Smooth muscle cell (in vitro differentiated cells): ENCODE data around the gene GP1BB. TPM values are rescaled to one million over a fixed set of nuclear protein-coding genes. Genes with fewer than 3 reads are reported as not detected.

Experiments used
- DNase-seq: peaks from one replicate; lab custom pipeline; 2025; ENCODE audit not compliant: unreplicated experiment; lab: John Stamatoyannopoulos, UW
- H2AFZ ChIP-seq: fragments of 200-600 bp; sonication (generic); 2 replicates; pipeline ENCODE4 v1.6.0; 2016; ENCODE audit warnings: antibody characterized with exemption, low read depth, mild to moderate bottlenecking
- H3F3A ChIP-seq: fragments of 200-600 bp; sonication (generic); 2 replicates; pipeline ENCODE4 v1.6.0; 2017; ENCODE audit warnings: antibody characterized with exemption, low read depth
- H3K27ac ChIP-seq: fragments of 200-600 bp; sonication (generic); 2 replicates; pipeline ENCODE4 v1.5.1; 2016; ENCODE audit warnings: low read depth, mild to moderate bottlenecking
- H3K27me3 ChIP-seq: fragments of 200-600 bp; sonication (generic); 2 replicates; pipeline ENCODE4 v1.6.1; 2016; ENCODE audit warnings: low read depth, mild to moderate bottlenecking
- H3K36me3 ChIP-seq: fragments of 200-600 bp; sonication (generic); 2 replicates; pipeline ENCODE4 v1.5.1; 2016; ENCODE audit warnings: low read depth
- H3K4me1 ChIP-seq: fragments of 200-600 bp; sonication (generic); 2 replicates; pipeline ENCODE4 v1.5.1; 2016; ENCODE audit warnings: low read depth
- H3K4me2 ChIP-seq: fragments of 200-600 bp; sonication (generic); 2 replicates; pipeline ENCODE4 v1.6.0; 2016; ENCODE audit warnings: mild to moderate bottlenecking
- H3K4me3 ChIP-seq: fragments of 200-600 bp; sonication (generic); 2 replicates; pipeline ENCODE4 v1.5.1; 2016; ENCODE audit warnings: mild to moderate bottlenecking
- H3K79me2 ChIP-seq: fragments of 200-600 bp; sonication (generic); 2 replicates; pipeline ENCODE4 v1.6.0; 2016; ENCODE audit warnings: low read depth, mild to moderate bottlenecking
- H3K9ac ChIP-seq: fragments of 200-600 bp; sonication (generic); 2 replicates; pipeline ENCODE4 v1.6.0; 2016; ENCODE audit warnings: low read depth
- H3K9me3 ChIP-seq: fragments of 200-600 bp; sonication (generic); replicated peaks from 2 replicates; pipeline ENCODE4 v1.5.1; 2016; ENCODE audit warnings: low read depth
- H4K20me1 ChIP-seq: fragments of 200-600 bp; sonication (generic); 2 replicates; pipeline ENCODE4 v1.6.0; 2016; ENCODE audit warnings: low read depth
- WGBS: methylation state at CpG from one replicate; pipeline ENCODE4 v1.1.7; 2016; ENCODE audit warnings: low lambda C conversion rate; 5-methylcytosine and 5-hydroxymethylcytosine counted together
- polyA plus RNA-seq: library from polyadenylated mRNA; unstranded; fragments of >200 nt; fragmentation: Nextera tagmentation; extraction: Ambion mirVana; gene quantifications from 2 replicates; pipeline ENCODE4 v1.2.1, GENCODE V29; 2016
- total RNA-seq: library from RNA; depleted of rRNA; stranded (reverse); fragments of >200 nt; gene quantifications from 2 replicates; pipeline ENCODE4 v1.2.3, GENCODE V29; 2014
- TF ChIP-seq, protein P1 (sequence below): fragments of 200-600 bp; sonication (generic); IDR thresholded peaks from 2 replicates; pipeline ENCODE4 v1.5.1; 2017; ENCODE audit warnings: borderline replicate concordance, mild to moderate bottlenecking, antibody characterized with exemption; ENCODE audit not compliant: insufficient read depth, poor library complexity, severe bottlenecking

GP1BB gene
- total and polyA plus RNA-seq, 2 experiments from 2014 or later: 0.94 to 9.7 TPM

DNA sequence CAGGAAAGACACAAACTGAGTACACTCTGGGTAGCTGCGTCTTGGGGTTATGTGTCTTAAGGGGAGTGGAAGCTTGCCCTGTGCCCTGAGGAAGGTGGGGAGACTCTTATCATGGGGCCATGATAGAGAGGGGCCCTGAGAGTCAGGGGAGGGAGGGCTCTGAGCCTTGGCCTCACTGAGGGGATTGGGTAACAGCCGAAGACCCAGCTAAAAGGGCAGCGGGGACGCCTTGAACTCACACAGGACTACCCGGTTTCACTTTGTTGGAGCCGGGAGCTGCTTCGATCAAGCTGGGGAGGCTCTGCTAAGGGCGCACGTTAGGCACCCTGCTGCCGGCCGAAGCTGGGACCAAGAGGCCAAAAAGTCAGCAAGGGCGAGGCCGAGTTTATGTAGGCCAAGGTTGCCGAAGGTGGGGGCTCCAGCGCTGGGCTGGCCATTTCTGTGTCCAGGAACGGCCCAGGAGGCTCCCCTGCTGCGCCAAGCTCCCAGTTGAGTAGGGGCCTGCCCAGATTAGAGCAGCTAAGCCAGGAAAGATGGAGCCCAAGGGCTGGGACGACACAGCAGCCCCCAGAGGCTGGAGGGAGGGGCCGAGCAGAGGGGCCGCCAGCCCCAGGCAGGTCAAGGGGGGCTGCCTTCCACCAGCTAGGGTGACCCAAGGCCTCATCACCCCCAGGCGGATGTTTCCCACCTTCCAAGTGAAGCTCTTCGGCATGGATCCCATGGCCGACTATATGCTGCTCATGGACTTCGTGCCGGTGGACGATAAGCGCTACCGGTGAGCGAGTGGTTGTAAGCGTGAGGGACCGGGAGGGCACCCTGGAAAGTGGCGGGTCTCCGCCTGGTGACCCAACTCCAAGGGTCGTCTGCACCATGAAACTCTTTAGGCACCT is 39.5 kb downstream of the GP1BB start:
- Histone ChIP-seq H3K4me1 (peaks cover 6% of the 10 kb centered on the region), H3F3A (no peaks in the 10 kb centered on the region), H3K36me3 (no peaks in the 10 kb centered on the region), H3K9me3 (no peaks in the 10 kb centered on the region), H3K4me2 (no peak overlapping the region), H3K27ac (no peak overlapping the region), H4K20me1 (no peaks in the 10 kb centered on the region), H3K9ac (no peak overlapping the region), H3K4me3 (no peak overlapping the region), H3K27me3 (peaks cover 93% of the 10 kb centered on the region), H3K79me2 (no peaks in the 10 kb centered on the region), H2AFZ (no peak overlapping the region)
- TF ChIP-seq, protein P1, sequence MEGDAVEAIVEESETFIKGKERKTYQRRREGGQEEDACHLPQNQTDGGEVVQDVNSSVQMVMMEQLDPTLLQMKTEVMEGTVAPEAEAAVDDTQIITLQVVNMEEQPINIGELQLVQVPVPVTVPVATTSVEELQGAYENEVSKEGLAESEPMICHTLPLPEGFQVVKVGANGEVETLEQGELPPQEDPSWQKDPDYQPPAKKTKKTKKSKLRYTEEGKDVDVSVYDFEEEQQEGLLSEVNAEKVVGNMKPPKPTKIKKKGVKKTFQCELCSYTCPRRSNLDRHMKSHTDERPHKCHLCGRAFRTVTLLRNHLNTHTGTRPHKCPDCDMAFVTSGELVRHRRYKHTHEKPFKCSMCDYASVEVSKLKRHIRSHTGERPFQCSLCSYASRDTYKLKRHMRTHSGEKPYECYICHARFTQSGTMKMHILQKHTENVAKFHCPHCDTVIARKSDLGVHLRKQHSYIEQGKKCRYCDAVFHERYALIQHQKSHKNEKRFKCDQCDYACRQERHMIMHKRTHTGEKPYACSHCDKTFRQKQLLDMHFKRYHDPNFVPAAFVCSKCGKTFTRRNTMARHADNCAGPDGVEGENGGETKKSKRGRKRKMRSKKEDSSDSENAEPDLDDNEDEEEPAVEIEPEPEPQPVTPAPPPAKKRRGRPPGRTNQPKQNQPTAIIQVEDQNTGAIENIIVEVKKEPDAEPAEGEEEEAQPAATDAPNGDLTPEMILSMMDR: no peak
- WGBS: 43% methylated on average over 33 of the region's 34 CpGs
- no peak for DNase-seq

DNA sequence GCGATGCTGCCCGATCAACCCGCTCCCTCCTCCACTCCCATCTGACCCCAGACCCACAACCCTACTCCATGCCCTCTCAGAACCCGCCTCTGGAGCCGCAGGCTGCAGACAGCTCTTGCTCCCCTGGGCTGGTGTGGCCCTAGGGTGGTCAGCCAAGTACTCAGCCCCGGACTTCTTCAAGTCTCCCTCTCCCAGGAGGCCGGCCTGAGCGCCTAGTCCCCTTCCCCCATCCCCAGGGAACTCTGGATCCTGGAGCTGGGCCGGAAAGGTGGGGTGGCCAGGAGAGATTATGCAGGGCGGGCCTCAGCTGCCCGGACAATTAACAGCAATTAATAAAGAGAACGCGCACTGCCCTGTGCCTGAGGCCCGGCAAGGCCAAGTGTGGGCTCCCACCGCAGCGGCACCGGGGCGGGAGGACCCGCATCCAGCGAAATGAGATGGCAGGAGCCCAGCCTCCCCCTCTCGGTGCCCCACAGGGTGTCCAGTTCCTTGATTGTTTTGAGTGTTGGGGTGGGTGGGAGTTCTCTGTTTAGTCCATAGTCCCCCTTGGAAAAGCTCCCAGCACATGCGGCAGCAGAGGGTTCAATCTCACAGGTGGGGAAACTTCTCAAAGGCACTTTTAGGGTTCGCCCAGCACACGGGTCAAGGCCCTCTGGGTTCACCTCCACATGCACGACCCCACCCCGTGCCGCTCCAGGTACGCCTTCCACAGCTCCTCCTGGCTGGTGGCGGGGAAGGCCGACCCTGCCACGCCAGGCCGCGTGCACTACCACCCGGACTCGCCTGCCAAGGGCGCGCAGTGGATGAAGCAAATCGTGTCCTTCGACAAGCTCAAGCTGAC is 40.3 kb downstream of the GP1BB start:
- H3K27me3 ChIP-seq: peaks cover 93% of the 10 kb centered on the region
- no peaks in the 10 kb centered on the region for H3K79me2 ChIP-seq
- H2AFZ ChIP-seq: no peak overlapping the region
- no peaks in the 10 kb centered on the region for H3K36me3 ChIP-seq
- no peak overlapping the region for H3K9ac ChIP-seq
- H3F3A ChIP-seq: no peaks in the 10 kb centered on the region
- no peak overlapping the region for H3K27ac ChIP-seq
- H3K4me2 ChIP-seq: no peak overlapping the region
- WGBS: 44% methylated on average over 39 of the region's 39 CpGs
- H4K20me1 ChIP-seq: no peaks in the 10 kb centered on the region
- no peak overlapping the region for H3K4me3 ChIP-seq
- peaks cover 6% of the 10 kb centered on the region for H3K4me1 ChIP-seq
- TF ChIP-seq, protein P1: no peak
- no peak for DNase-seq
- no peaks in the 10 kb centered on the region for H3K9me3 ChIP-seq

DNA sequence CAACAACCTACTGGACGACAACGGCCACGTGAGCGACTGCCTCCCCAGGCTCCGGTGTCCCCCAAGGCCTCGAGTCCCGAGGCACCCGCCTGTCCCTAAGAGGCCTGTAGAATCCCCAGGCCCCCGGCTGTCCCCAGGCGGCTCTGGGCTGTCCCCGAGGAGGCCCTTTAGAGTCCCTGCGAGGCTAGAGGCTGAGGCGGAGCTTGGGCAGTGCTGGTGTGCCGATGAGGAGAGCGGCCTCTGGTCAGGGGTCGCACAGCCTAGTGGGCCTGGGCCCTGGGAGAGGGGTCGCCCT is 40.9 kb downstream of the GP1BB start:
- H3K79me2 ChIP-seq: no peaks in the 10 kb centered on the region
- no peak overlapping the region for H3K9ac ChIP-seq
- TF ChIP-seq, protein P1: no peak
- H3K27ac ChIP-seq: no peak overlapping the region
- H3F3A ChIP-seq: no peaks in the 10 kb centered on the region
- peaks cover 6% of the 10 kb centered on the region for H3K4me1 ChIP-seq
- H3K4me2 ChIP-seq: no peak overlapping the region
- no peaks in the 10 kb centered on the region for H4K20me1 ChIP-seq
- no peak overlapping the region for H2AFZ ChIP-seq
- no peak overlapping the region for H3K4me3 ChIP-seq
- H3K9me3 ChIP-seq: no peaks in the 10 kb centered on the region
- DNase-seq: no peak
- no peaks in the 10 kb centered on the region for H3K36me3 ChIP-seq
- H3K27me3 ChIP-seq: peaks cover 93% of the 10 kb centered on the region
- WGBS: 58% methylated on average over 17 of the region's 17 CpGs
